ENCODE results near the gene SYNPO2.

SYNPO2 gene

DNA sequence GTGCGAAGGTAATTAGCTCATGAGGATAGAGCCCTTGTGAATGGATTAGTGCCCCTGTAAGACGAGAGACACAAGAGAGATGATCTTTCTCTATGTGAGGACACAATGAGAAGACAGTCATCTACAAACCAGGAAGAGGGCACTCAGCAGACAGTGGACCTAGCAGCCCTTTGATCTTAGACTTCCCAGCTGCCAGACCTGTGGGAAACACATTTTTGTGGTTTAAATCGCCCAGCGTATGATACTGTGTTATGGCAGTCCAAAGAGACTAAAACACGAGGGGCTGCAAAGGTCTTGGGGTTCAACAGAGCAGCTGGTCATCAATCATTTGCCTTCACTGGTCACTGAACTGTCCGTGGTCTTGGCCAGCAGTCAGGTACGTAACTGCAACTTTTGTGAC is 9.2 kb upstream of the SYNPO2 start:
- DNase-seq = no peak

DNA sequence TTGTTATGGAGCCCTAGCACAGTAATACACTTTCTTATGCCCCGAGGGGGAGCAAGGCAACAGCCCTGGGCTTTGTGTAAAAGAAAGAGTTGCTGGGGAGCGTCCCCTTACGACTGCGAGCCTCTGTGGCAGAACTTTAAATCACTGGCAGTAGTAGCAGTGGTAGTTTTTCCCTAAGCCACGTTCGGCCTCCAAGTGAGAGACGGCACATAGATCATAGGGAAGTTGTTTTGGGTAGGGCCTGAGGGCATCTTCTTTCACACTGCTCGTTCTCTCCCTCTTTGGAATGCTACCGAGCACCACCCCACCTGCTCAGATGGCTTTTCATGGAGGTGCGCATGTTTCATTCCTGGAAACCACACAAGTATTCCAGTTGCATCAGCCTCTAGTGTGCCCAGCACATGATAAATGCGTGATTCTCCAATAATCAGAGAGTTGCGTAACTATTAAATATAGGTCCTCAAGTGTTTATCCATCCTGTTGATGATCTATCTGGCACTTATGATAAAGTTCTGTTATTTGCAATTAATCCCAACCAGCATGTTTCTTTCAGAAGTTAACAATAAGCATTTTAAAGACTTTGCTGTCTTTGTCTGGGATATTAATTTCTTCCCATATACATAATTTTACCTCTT is 7.0 kb upstream of the SYNPO2 start:
- no peak for DNase-seq

DNA sequence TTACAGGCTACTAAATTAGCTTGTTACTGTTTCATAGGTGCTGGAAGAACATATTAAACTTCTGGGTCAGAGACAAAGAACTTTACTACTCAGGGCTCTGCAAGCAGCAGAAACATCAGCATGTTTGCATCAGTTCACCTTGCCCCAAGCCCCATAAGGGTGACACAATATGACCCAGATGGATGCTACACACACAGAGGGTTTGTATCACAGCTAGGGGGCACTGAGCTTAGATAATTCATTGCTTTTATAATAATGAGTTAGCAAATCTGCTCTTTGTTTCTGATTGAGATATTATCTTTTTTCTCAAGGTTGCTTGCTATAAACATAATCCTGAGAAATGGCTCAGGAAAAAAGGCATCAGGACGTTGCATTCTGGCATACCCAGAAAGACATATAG is 4.8 kb upstream of the SYNPO2 start:
- no peak for DNase-seq

DNA sequence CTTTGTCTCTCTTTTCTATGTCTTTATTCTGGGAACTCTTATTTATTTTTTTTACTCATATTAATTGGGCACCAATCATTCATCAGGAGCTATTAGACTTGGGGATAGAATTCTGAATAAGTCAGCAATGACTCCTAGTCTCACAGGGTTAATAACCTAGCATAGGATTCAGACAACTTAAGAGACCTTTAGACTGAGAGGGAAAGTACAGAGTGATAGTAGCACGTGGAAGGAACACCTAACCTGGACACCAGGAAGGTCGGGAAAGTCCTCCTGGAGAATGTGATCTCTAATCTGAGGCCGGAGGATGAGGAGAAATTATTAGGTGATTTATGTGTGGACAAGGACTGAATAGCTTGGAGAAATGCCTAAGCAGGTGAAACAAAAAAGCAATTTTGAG is 3.9 kb upstream of the SYNPO2 start:
- no peak for DNase-seq

DNA sequence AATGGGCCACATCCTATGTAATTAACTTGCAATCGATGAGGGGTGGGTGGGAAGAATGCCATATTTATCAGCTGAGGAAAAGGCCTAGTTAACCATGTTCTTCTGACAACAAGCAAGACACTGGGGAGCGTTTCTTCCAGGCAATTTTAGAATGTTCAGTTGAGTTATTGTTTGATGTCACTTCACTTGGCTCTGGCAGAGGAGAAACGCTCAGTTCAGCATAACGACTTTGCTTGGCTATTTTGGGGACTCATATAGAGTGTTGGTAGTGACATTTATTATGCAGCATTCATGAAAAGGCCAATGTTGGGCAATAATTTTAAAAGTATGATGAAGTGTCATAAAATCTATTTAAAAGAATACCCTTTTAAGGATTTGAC is 648 bp downstream of the SYNPO2 start:
- no peak for DNase-seq

DNA sequence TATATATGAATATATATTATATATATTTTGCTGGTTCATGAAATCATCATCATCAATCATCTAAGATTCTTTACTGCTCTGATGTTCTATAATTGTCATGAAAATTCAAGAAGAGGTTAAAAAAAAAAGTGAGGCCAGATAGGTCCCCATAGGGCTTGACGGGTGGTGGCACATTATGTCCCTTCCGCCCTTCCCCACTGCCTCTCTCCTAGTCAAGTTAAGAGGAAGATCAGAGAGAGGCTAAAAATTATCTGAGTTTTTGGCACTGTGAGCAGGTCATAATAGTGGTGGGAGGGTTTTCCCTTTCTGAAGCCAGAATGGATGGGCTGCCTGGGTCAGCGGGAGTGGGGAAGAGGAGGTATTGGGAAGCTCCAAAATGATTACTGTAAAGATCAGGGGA is 5.4 kb downstream of the SYNPO2 start:
- no peak for DNase-seq

DNA sequence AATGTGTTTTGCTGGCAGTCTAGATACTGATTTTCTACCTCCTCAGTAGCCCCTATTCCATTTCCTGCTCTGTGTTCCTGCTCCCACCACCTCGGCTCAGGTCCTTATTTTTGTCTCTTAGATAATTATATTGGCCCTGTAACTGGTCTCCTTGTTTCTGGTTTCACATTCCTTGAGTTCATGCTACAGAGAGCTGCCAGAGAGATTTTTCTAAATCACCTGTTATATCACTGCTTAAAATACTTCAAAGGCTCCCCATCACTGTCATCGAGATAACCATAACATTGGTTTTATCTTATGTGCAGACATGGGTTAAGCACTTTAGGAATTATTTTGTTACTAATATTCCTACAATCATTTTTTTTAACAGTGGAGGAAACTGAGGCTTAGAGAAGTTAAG is 9.6 kb downstream of the SYNPO2 start:
- DNase-seq = no peak

DNA sequence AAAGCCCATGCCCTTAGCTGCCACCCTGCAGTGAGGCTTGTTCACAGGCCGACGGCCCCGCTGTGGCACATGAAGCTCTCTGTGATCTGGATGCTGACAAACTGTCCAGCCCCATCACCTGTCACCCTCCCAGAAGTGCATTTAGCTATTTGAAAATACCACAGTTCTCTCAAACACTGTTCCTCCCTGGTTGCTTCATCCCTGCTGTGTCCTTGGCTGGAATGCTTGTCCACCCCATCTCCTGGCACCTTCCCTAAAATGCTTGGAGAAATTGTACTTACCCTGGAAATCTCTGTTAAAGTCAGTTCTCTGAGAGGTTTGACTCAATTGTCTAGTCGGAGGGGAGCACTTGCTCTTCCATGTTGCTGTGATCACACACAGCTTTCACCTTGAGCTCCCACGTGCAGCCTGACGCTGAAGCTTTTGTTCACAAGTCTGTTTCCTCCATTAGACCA is 10.1 kb downstream of the SYNPO2 start:
- no peak for DNase-seq

DNA sequence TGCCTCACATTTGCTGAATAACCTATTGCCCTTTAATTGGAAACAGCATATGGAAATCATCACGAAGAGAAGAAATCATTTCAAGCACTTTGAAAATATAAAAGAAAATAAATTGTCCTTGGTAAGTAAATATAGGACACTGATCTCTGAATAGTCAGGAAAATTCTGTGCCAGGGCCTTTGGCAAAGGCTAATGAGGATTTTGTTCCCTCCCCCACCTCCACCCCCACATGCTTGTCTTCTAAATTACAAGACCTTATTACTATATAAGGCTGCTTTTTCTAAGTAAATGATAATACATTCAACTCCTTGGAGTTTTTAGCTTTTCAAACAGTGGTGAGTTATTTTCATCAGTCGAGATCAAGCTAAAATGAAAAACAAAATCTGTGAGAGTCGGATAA is 15.8 kb downstream of the SYNPO2 start:
- no peak for DNase-seq

DNA sequence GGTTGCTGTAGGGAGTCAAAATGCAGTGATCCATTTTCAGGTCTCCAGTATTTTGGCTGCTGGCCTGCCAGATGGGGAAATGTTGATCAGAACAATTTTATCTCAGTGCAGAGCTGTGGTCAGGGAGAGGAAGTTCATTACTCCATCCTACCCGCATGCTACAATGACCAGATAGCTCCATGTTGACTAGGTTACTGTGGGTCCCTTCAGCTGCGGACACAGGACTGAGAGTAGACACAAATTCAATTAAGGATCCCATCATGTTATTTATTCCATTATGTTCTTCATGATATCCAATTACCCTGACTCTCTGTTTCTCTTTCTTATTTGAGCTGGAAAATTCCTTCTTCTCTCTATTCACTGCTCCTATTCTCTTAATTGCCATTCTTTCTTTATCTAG is 16.3 kb downstream of the SYNPO2 start:
- no peak for DNase-seq

DNA sequence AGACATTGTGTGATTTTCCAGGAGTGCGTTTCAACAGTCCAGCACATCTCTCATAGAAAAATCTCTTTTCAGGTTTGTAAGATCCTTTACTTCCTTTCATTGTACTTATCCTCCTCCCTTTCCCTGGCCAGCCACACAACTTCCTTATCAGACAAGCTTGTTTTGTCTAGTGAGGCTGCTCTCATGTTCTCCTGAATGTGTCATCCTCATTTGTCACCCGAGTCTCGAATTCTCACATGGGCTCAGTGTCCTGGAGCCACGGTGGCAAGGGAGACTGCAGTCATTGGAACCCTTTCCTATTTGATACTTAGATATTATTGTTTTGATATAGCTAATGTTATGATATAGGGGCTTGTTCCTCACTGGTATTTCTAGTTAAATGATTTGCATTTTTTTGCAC is 16.9 kb downstream of the SYNPO2 start:
- no peak for DNase-seq

DNA sequence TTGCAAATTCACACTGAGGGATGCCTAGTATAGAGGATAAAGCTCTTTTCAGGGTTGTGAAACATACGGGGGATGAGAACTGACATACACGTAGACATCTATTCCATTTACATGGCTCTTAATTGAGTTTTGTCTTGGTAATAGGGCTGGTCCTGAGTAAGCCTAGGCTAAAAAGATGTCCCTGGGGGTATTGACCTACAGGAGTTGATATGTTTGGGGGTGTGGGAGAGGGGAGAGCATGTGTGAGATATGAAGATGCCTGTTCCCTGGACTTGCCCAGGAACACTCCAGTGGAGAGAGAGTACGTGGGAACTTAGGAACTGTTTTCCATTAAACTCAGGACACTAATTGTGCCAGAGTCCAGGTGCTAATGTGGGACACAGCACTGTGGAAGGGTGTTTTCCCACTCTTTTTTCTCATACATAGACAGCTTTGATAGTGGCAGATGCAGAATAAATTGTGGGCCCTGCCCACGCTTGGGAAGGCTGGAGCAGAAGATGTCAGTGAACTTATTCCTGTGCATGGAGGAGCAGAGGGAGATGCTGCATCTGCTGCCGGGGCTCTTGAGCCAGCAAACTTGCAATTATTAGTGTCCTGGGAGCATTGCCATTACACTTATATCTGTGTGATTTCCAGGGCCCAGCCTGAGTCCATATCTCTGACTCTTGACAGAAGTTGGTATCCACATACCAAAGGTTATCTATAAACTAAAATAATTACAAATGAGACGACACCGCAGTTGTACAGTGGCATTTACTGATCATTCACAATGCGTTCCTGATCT is 20.7 kb downstream of the SYNPO2 start:
- no peak for DNase-seq

DNA sequence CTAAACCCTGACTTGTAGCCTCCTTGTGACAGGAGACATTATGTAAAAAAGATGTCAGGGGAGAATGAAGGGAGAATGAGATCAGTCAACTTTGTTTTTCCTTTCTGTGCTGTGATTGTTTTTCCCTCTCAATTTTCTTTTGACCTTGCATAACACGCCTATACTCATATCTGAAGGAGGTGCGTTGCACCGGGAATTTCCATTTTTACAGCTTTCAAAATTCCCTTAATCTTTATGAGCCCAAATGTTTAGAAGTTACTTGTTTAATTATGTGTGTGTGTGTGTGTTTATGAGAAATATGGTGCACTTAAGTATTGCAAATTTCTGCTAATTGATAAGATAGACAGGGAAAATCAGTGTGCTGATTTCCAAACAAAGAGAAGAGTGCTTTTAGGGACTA is 21.6 kb downstream of the SYNPO2 start:
- no peak for DNase-seq

DNA sequence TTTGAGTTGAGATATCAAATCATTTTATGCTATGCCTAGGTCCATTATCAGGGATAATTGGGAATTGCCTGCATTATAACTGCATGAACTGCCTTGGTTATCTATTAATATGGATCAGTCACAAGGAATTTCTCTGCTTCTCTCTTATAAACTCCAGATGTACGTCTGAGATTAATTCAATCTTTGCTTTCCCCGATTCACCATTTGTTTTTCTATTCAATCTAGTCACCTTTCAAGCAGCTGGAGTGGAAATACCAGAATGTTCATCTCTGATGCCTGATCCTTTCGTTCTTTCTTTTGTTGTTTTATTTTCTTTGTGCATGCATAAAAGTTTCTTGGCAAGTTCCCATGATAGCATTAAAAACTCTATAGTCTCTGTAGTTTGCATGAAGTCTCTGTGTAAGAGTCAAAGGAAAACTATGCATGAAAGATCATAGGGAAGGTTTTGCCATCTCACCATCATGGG is 22.6 kb downstream of the SYNPO2 start:
- DNase-seq = no peak

DNA sequence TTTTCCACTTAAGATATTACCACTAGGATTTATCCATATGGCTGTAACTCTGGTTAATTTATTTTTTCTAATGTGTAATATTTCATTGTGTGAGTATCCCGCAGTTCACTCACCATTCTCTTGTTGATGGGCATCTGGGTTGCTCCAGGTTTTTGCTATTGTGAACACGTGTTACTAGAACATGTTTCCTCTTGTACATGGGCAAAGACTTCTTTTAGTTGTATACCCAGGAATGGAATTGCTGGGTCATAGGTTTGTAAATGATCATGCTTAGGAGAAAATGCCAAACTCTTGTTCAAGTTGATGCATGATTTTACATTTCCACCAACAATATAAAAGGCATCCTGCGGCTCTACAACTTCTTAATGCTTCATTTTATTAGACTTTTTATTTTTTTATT is 26.8 kb downstream of the SYNPO2 start:
- no peak for DNase-seq

DNA sequence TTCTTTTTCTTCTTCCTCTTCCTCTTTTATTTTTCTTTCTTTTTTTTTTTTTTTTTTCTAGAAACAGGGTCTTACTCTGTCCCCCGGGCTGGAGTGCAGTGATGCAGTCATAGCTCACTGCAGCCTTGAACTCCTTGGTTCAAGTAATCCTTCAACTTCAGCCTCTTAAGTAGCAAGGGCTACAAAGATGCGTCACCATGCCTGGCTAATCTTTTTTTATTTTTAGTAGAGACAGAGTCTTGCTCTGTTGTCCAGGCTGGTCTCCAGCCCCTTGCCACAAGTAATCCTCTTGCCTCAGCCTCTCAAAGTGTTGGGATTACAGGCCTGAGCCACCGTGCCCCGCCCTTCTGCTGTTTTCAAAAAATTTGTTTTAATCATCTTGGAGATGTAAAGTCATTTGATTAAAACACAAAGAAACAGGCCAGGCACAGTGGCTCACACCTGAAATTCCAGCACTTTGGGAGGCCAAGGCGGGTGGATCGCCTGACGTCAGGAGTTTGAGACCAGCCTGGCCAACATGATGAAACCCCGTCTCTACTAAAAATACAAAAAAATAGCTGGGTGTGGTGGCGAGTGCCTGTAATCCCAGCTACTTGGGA is 28.1 kb downstream of the SYNPO2 start:
- DNase-seq = no peak

DNA sequence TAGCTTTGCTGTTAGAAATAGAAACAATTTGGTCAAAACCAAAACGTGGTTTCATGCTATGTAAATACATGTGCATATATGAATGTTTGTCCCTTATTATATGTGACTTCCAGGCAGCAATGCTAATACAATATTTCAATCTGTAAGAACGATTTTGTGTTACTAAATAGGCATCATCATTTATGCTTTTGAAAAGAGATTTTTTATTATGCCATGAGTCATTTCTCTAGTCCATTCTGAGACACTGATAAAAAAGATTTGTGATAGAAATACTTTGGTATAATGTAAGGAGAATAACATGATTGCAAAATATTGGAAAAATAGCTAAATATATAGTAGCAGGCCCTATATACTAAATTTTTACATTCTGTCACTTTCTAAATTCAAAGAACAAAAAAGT is 28.9 kb downstream of the SYNPO2 start:
- no peak for DNase-seq

DNA sequence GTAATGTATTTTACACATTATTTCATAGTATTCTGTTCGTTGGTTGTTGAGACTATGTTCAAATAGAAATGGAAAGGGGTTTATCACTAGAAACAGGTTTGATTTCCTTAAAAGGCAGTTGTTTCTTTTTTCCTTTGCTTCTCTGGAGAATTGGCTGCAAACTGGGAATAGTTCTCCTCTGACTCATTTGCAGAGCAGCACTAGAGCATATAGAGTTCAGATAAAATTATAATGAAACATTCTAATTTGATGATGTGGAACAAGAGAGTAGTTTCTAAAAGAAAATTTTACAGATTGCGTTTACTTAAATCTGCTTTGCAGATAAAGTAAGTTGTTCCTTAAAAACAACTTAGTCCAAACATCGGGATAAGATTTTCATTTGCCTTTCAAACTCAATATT is 29.7 kb downstream of the SYNPO2 start:
- DNase-seq = no peak

DNA sequence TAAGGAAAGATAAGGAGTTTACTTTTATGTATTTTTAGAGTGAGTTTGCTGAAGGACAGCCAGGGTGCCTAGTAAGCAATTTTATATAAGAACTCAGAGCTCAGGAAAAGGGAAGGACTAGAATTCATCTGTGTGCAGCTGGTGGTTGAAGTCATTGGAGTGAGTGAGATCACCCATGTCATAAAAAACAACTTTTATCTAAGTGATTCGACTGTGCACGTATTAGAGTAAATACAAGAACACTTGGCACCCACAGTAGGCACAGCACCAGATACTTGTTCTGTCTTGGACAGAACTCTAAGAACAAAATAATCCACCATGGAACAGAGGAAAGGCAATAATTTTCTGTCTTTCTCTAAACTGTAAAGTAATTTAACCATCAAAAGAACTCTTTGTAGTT is 31.6 kb downstream of the SYNPO2 start:
- no peak for DNase-seq

DNA sequence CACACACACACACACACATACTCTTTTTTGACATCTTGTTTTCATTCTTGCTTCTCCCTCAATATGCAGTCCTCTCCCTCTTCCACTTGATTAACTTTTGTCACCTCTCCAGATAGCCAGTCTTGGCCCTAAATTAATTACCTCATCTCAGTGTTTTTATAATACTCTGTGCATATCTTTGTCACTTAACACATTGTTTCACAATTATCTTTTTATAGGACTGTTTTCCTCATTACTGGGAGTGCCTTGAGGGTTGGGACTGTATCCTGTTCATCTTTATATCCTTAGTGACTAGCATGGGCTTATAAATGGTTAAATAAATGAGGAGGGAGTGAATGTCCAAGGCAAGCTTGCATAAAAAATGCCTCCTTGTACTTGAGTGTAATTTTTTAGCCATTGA is 33.1 kb downstream of the SYNPO2 start:
- no peak for DNase-seq

DNA sequence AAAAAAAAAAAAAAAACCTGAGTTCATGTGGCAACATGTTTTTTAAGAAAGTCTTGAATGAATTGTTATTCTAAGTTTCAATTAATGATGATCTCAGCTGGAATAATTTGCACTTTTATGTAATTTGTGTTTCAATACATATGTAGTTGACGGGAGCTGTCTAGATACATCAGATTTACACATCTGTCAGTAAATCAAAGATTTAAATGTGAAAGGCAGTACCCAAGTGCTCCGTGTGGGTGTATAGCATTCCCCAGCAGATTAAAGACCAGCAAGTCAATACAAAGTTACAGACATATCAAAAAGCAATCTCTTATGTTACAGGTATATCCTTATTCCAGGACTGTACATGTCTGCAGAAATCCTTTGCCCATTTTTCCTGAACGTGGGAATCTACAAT is 35.2 kb downstream of the SYNPO2 start:
- no peak for DNase-seq

DNA sequence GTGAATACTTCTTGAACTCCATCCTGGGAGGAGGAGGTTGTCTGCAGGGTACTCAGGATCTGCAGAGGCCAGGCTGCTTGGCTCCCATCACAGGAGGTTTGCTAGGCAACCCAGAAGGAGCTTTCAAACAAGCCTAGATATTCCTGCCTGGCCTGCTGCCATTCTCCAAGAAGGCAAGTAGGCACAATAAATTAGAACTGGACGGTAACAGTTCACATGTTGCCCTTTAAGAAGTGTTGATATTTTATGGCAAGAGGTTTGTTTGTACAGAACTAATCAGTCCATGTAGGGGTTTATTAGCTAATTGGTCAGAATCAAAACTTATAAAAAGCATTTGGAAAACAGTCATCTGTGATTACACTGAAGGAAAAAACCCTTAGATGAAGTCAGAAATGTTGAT is 39.3 kb downstream of the SYNPO2 start:
- DNase-seq = no peak

DNA sequence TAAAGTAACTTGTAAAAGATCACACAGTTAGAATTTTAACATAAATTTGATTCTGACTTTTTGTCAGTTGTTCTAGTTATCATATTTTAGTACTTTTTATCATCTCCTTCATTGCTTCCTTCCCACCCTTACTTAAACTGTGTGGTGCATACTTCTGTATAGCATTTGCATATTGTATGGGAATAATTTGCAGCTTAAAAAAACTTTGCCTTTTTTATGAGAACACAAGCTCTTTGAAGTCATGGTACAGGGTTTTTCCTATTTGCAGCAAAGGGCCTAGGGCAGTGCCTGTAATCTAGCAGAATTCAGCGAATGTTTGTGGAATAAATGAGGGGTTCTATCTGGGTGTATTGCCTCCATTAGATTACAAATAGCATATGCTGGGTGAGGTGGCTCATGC is 41.6 kb downstream of the SYNPO2 start:
- DNase-seq = no peak

DNA sequence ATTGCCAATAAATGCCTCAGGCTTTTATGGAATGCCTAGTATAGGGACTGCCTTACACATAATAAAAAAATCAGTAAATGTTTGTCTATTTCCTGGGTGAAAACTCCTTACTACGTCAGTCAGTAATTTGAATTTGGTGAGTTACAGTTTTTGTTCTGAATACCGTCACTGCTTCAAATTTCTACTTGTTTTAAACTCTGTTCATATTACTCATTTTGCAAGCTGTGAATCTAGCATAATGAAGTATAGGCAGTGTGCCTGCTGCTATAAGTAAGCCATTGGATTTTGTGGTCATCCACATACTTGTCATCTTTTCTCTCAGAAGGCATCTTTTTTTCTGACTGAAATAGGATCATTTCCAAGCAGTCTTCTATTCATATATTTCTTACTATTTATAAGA is 43.1 kb downstream of the SYNPO2 start:
- no peak for DNase-seq

DNA sequence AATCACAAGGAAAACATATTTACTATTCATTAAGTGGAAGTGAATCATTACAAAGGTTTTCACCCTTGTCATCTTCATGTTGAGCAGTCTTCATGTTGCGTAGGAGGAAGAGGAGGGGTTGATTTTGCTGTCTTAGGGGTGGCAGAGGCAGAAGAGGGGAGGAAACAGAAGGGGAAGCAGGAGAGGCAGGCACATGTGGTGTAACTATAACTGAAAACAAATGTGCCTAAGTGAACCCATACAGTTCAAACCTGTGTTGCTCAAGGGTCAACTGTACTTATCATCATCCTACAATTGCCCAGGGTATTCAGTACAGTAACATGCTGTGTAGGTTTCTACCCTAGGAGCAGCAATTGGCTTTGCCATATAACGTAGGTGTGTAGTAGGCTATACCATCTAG is 47.2 kb downstream of the SYNPO2 start:
- no peak for DNase-seq
